WTC11 (cell line): ENCODE results near the gene TJP3. TPM values are rescaled to one million over a fixed set of nuclear protein-coding genes. Genes with fewer than 3 reads are reported as not detected.
A peak's percentile ranks its signal among the peaks of the same experiment; 100 is the strongest.

Experiments used
- ATAC-seq: fragments of 200-7000 bp; cut with Tn5 transposase; 2 replicates; pipeline ENCODE4 v1.10.0; 2021; ENCODE audit warnings: mild to moderate bottlenecking, moderate library complexity
- CTCF ChIA-PET: fragments of 300-600 bp; sonication (Branson Sonifier 250); formaldehyde crosslinking; loops from one replicate; lab custom pipeline; 2021; ENCODE audit warnings: antibody characterized with exemption; lab: Charles Lee
- POLR2A ChIA-PET: fragments of 350-600 bp; sonication (Branson Sonifier 250); formaldehyde crosslinking; loops from one replicate; lab custom pipeline; 2021; ENCODE audit warnings: antibody characterized with exemption; lab: Charles Lee
- DNase-seq: peaks from one replicate; pipeline ENCODE4 v3.0.0; 2021; ENCODE audit warnings: low spot score
- H3K27ac Mint-ChIP-seq: 2 replicates; pipeline ENCODE4 v1.8.0; 2021; ENCODE audit warnings: mixed read lengths
- H3K27me3 Mint-ChIP-seq: 2 replicates; pipeline ENCODE4 v1.8.0; 2021; ENCODE audit warnings: low read depth, mild to moderate bottlenecking, moderate library complexity, mixed read lengths
- H3K36me3 Mint-ChIP-seq: 2 replicates; pipeline ENCODE4 v1.8.0; 2021; ENCODE audit warnings: mixed read lengths
- H3K4me1 Mint-ChIP-seq: 2 replicates; pipeline ENCODE4 v1.8.0; 2022; ENCODE audit warnings: mixed read lengths
- H3K4me3 Mint-ChIP-seq: 2 replicates; pipeline ENCODE4 v1.8.0; 2021; ENCODE audit warnings: mild to moderate bottlenecking, moderate library complexity, mixed read lengths
- H3K9me3 Mint-ChIP-seq: 2 replicates; pipeline ENCODE4 v1.8.0; 2021; ENCODE audit warnings: mixed read lengths
- CREB1 ChIP-seq: sonication (generic); formaldehyde crosslinking; IDR thresholded peaks from 2 replicates; pipeline ENCODE4 v1.8.0; 2023; ENCODE audit warnings: mild to moderate bottlenecking, missing genetic modification reagents
- ESRRA ChIP-seq: sonication (generic); formaldehyde crosslinking; IDR thresholded peaks from 2 replicates; pipeline ENCODE4 v1.8.1; 2022; ENCODE audit warnings: mild to moderate bottlenecking, missing genetic modification reagents, borderline replicate concordance
- FOXP1 ChIP-seq: sonication (generic); formaldehyde crosslinking; IDR thresholded peaks from 2 replicates; pipeline ENCODE4 v1.8.0; 2022; ENCODE audit warnings: missing genetic modification reagents, mild to moderate bottlenecking, moderate library complexity, borderline replicate concordance
- GABPB1 ChIP-seq: sonication (generic); formaldehyde crosslinking; IDR thresholded peaks from 2 replicates; pipeline ENCODE4 v1.8.1; 2023; ENCODE audit warnings: mild to moderate bottlenecking, missing genetic modification reagents
- GRHL2 ChIP-seq: fragments of 250-450 bp; sonication (Bioruptor Pico); IDR thresholded peaks from 2 replicates; pipeline ENCODE4 v1.8.0; 2022; ENCODE audit warnings: mild to moderate bottlenecking, moderate library complexity; ENCODE audit not compliant: insufficient replicate concordance, severe bottlenecking
- HMGA2 ChIP-seq: fragments of 250-450 bp; sonication (Bioruptor Pico); IDR thresholded peaks from 2 replicates; pipeline ENCODE4 v1.4.0; 2021; ENCODE audit warnings: mild to moderate bottlenecking, moderate library complexity
- HMGXB4 ChIP-seq: sonication (generic); formaldehyde crosslinking; IDR thresholded peaks from 2 replicates; pipeline ENCODE4 v1.8.1; 2023; ENCODE audit warnings: mild to moderate bottlenecking, moderate library complexity, missing genetic modification reagents
- IRF2 ChIP-seq: sonication (generic); formaldehyde crosslinking; IDR thresholded peaks from 2 replicates; pipeline ENCODE4 v1.8.0; 2022; ENCODE audit warnings: low read depth, missing genetic modification reagents, borderline replicate concordance
- KAT7 ChIP-seq: sonication (generic); formaldehyde crosslinking; IDR thresholded peaks from 2 replicates; pipeline ENCODE4 v1.8.1; 2023; ENCODE audit warnings: missing genetic modification reagents, mild to moderate bottlenecking, borderline replicate concordance
- MYBL2 ChIP-seq: sonication (generic); formaldehyde crosslinking; IDR thresholded peaks from 2 replicates; pipeline ENCODE4 v1.8.1; 2023; ENCODE audit warnings: mild to moderate bottlenecking, moderate library complexity, missing genetic modification reagents
- NFYB ChIP-seq: sonication (generic); formaldehyde crosslinking; conservative IDR thresholded peaks from 2 replicates; pipeline ENCODE4 v1.8.0; 2022; ENCODE audit warnings: low read depth, missing genetic modification reagents
- NR1H2 ChIP-seq: sonication (generic); formaldehyde crosslinking; IDR thresholded peaks from 2 replicates; pipeline ENCODE4 v1.9.0; 2021; ENCODE audit warnings: mild to moderate bottlenecking, moderate library complexity, missing genetic modification reagents
- SMAD4 ChIP-seq: sonication (generic); formaldehyde crosslinking; IDR thresholded peaks from 2 replicates; pipeline ENCODE4 v1.8.0; 2022; ENCODE audit warnings: mild to moderate bottlenecking, missing genetic modification reagents
- TEAD4 ChIP-seq: sonication (generic); formaldehyde crosslinking; IDR thresholded peaks from 2 replicates; pipeline ENCODE4 v1.8.0; 2022; ENCODE audit warnings: mild to moderate bottlenecking, missing genetic modification reagents
- TP53 ChIP-seq: sonication (generic); formaldehyde crosslinking; IDR thresholded peaks from 2 replicates; pipeline ENCODE4 v1.8.1; 2023; ENCODE audit warnings: mild to moderate bottlenecking, missing genetic modification reagents
- ZNF423 ChIP-seq: fragments of 250-450 bp; sonication (Bioruptor Pico); IDR thresholded peaks from 2 replicates; pipeline ENCODE4 v2.1.2; 2022; ENCODE audit warnings: mild to moderate bottlenecking, moderate library complexity
- total RNA-seq: library from RNA; stranded (reverse); gene quantifications from 3 replicates; pipeline ENCODE4 v1.2.3, GENCODE V29; 2021
- TF ChIP-seq, protein P1 (sequence below): fragments of 250-450 bp; sonication (Bioruptor Pico); IDR thresholded peaks from 2 replicates; pipeline ENCODE4 v1.9.0; 2021; ENCODE audit warnings: moderate library complexity, mild to moderate bottlenecking, inconsistent platforms, borderline replicate concordance
- TF ChIP-seq, protein P2 (sequence below): sonication (generic); formaldehyde crosslinking; IDR thresholded peaks from 2 replicates; pipeline ENCODE4 v1.8.1; 2023; ENCODE audit warnings: mild to moderate bottlenecking, missing genetic modification reagents, moderate library complexity
- TF ChIP-seq, protein P3 (sequence below): sonication (generic); formaldehyde crosslinking; IDR thresholded peaks from 2 replicates; pipeline ENCODE4 v1.8.0; 2022; ENCODE audit warnings: missing genetic modification reagents
- TF ChIP-seq, protein P4 (sequence below): sonication (generic); formaldehyde crosslinking; IDR thresholded peaks from 2 replicates; pipeline ENCODE4 v1.8.1; 2022; ENCODE audit warnings: mild to moderate bottlenecking, missing genetic modification reagents, moderate library complexity, borderline replicate concordance
- TF ChIP-seq, protein P5 (sequence below): fragments of 250-450 bp; sonication (Bioruptor Pico); IDR thresholded peaks from 2 replicates; pipeline ENCODE4 v1.9.0; 2021; ENCODE audit warnings: mild to moderate bottlenecking
- TF ChIP-seq, protein P6 (sequence below): sonication (generic); formaldehyde crosslinking; IDR thresholded peaks from 2 replicates; pipeline ENCODE4 v1.8.0; 2022; ENCODE audit warnings: mild to moderate bottlenecking, missing genetic modification reagents

TJP3 gene
- total RNA-seq, 1 experiment from 2014 or later = 36.2 TPM

DNA sequence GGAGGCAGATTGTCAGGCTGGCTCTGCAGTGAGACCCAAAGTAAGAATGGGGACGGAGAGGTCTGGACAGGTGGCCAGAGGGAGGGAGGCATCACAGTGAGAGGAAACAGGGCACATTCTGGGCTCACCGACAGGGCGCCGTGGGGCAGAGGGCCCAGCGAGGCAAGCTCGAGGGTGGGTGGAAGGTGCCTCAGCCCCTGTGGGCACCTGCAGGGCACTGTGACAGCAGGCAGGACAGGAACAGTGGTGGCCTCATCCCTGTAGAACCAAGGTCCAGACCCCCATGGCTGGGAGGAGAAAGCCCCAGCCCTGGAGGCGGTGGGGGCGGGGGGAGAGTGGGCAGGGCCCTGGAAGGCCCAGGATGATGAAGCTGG is 35.6 kb upstream of the TJP3 start:
- DNase-seq = no peak
- H3K9me3 Mint-ChIP-seq = no peaks in the 10 kb centered on the region
- no peaks in the 10 kb centered on the region for H3K36me3 Mint-ChIP-seq
- no peak overlapping the region for H3K4me3 Mint-ChIP-seq
- CTCF ChIA-PET = interaction anchor here (0.7 to 2.8 kb wide), 5 partner anchors 12 to 150 kb away, joined by 3 to 14 read pairs (median 3); no protein-coding TSS in a partner anchor
- H3K27ac Mint-ChIP-seq = no peak overlapping the region
- ATAC-seq = no peak
- TF ChIP-seq NFYB (CRISPR knock-in tag) (no peak), GRHL2 (CRISPR knock-in tag) (no peak), KAT7 (no peak), TEAD4 (no peak)
- TF ChIP-seq, protein P1, sequence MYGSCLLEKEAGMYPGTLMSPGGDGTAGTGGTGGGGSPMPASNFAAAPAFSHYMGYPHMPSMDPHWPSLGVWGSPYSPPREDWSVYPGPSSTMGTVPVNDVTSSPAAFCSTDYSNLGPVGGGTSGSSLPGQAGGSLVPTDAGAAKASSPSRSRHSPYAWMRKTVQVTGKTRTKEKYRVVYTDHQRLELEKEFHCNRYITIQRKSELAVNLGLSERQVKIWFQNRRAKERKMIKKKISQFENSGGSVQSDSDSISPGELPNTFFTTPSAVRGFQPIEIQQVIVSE (CRISPR knock-in tag) = no peak
- H3K27me3 Mint-ChIP-seq = no peaks in the 10 kb centered on the region
- POLR2A ChIA-PET = no interaction called here
- H3K4me1 Mint-ChIP-seq = peaks cover 5% of the 10 kb centered on the region; the same call in 1 of the 2 replicates

GRCh38 chr19:3672993-3673392 is 35.2 kb upstream of the TJP3 start:
- Mint-ChIP-seq H3K9me3 (no peaks in the 10 kb centered on the region), H3K4me1 (peaks cover 5% of the 10 kb centered on the region; the same call in 1 of the 2 replicates), H3K4me3 (no peak overlapping the region), H3K27ac (peak overlapping the region; percentile 65; the same call in 1 of the 2 replicates), H3K36me3 (no peaks in the 10 kb centered on the region), H3K27me3 (no peaks in the 10 kb centered on the region)
- ATAC-seq (peak; percentile 42; the same call in 1 of the 2 replicates), DNase-seq (peak; percentile 45)
- ChIA-PET POLR2A (no interaction called here), CTCF (interaction anchor here (0.6 to 2.8 kb wide), 5 partner anchors 19 to 680 kb away, joined by 3 to 14 read pairs (median 4); partner anchors contain the start of gene PIP5K1C)
- TF ChIP-seq, protein P2, sequence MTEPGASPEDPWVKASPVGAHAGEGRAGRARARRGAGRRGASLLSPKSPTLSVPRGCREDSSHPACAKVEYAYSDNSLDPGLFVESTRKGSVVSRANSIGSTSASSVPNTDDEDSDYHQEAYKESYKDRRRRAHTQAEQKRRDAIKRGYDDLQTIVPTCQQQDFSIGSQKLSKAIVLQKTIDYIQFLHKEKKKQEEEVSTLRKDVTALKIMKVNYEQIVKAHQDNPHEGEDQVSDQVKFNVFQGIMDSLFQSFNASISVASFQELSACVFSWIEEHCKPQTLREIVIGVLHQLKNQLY (CRISPR knock-in tag) = no peak
- TF ChIP-seq, protein P3, sequence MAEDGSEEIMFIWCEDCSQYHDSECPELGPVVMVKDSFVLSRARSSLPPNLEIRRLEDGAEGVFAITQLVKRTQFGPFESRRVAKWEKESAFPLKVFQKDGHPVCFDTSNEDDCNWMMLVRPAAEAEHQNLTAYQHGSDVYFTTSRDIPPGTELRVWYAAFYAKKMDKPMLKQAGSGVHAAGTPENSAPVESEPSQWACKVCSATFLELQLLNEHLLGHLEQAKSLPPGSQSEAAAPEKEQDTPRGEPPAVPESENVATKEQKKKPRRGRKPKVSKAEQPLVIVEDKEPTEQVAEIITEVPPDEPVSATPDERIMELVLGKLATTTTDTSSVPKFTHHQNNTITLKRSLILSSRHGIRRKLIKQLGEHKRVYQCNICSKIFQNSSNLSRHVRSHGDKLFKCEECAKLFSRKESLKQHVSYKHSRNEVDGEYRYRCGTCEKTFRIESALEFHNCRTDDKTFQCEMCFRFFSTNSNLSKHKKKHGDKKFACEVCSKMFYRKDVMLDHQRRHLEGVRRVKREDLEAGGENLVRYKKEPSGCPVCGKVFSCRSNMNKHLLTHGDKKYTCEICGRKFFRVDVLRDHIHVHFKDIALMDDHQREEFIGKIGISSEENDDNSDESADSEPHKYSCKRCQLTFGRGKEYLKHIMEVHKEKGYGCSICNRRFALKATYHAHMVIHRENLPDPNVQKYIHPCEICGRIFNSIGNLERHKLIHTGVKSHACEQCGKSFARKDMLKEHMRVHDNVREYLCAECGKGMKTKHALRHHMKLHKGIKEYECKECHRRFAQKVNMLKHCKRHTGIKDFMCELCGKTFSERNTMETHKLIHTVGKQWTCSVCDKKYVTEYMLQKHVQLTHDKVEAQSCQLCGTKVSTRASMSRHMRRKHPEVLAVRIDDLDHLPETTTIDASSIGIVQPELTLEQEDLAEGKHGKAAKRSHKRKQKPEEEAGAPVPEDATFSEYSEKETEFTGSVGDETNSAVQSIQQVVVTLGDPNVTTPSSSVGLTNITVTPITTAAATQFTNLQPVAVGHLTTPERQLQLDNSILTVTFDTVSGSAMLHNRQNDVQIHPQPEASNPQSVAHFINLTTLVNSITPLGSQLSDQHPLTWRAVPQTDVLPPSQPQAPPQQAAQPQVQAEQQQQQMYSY (CRISPR knock-in tag) = no peak
- TF ChIP-seq HMGXB4 (CRISPR knock-in tag) (no peak), TP53 (CRISPR knock-in tag) (no peak), ZNF423 (no peak), IRF2 (no peak), NR1H2 (CRISPR knock-in tag) (no peak), ESRRA (CRISPR knock-in tag) (no peak), HMGA2 (CRISPR knock-in tag) (no peak), MYBL2 (CRISPR knock-in tag) (no peak), SMAD4 (no peak), FOXP1 (CRISPR knock-in tag) (no peak), CREB1 (CRISPR knock-in tag) (no peak), GABPB1 (no peak)
- TF ChIP-seq, protein P4, sequence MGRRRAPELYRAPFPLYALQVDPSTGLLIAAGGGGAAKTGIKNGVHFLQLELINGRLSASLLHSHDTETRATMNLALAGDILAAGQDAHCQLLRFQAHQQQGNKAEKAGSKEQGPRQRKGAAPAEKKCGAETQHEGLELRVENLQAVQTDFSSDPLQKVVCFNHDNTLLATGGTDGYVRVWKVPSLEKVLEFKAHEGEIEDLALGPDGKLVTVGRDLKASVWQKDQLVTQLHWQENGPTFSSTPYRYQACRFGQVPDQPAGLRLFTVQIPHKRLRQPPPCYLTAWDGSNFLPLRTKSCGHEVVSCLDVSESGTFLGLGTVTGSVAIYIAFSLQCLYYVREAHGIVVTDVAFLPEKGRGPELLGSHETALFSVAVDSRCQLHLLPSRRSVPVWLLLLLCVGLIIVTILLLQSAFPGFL (CRISPR knock-in tag) = no peak
- TF ChIP-seq, protein P5, sequence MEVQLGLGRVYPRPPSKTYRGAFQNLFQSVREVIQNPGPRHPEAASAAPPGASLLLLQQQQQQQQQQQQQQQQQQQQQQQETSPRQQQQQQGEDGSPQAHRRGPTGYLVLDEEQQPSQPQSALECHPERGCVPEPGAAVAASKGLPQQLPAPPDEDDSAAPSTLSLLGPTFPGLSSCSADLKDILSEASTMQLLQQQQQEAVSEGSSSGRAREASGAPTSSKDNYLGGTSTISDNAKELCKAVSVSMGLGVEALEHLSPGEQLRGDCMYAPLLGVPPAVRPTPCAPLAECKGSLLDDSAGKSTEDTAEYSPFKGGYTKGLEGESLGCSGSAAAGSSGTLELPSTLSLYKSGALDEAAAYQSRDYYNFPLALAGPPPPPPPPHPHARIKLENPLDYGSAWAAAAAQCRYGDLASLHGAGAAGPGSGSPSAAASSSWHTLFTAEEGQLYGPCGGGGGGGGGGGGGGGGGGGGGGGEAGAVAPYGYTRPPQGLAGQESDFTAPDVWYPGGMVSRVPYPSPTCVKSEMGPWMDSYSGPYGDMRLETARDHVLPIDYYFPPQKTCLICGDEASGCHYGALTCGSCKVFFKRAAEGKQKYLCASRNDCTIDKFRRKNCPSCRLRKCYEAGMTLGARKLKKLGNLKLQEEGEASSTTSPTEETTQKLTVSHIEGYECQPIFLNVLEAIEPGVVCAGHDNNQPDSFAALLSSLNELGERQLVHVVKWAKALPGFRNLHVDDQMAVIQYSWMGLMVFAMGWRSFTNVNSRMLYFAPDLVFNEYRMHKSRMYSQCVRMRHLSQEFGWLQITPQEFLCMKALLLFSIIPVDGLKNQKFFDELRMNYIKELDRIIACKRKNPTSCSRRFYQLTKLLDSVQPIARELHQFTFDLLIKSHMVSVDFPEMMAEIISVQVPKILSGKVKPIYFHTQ (CRISPR knock-in tag) = no peak
- TF ChIP-seq, protein P6, sequence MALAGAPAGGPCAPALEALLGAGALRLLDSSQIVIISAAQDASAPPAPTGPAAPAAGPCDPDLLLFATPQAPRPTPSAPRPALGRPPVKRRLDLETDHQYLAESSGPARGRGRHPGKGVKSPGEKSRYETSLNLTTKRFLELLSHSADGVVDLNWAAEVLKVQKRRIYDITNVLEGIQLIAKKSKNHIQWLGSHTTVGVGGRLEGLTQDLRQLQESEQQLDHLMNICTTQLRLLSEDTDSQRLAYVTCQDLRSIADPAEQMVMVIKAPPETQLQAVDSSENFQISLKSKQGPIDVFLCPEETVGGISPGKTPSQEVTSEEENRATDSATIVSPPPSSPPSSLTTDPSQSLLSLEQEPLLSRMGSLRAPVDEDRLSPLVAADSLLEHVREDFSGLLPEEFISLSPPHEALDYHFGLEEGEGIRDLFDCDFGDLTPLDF (CRISPR knock-in tag) = no peak
